ENCODE measurements around the gene CACNG6.

The CACNG6 gene

GRCh38 chr19:53969366-53969765 lies 22.1 kb upstream of the CACNG6 start:
- Histone ChIP-seq H3K36me3 (ENCODE audit: insufficient read depth, low read length) (no peaks in the 10 kb centered on the region), H3K9me3 (ENCODE audit: low read length) (no peaks in the 10 kb centered on the region), H3K9ac (ENCODE audit: low read length) (no peak overlapping the region), H3F3A (ENCODE audit: insufficient read depth, low read length) (no peaks in the 10 kb centered on the region), H4K20me1 (ENCODE audit: insufficient read depth, low read length) (no peaks in the 10 kb centered on the region), H3K27ac (ENCODE audit: low read depth, low read length, poor library complexity, severe bottlenecking) (no peak overlapping the region), H3K4me2 (ENCODE audit: low read length) (no peak overlapping the region), H3K9me2 (ENCODE audit: low read depth, low read length) (no peaks in the 10 kb centered on the region), H3K27me3 (ENCODE audit: insufficient read depth, low read length) (no peaks in the 10 kb centered on the region), H2AFZ (ENCODE audit: low read length) (no peak overlapping the region), H3K4me1 (ENCODE audit: insufficient read depth, low read length, severe bottlenecking) (no peaks in the 10 kb centered on the region), H3K79me2 (ENCODE audit: insufficient read depth, low read length) (no peaks in the 10 kb centered on the region), H3K4me3 (ENCODE audit: low read depth, low read length, poor library complexity, severe bottlenecking) (no peak overlapping the region)
- TF ChIP-seq CTCF (IDR thresholded peaks at IDR 0.05; ENCODE audit: low read length) (no peak), EZH2 (IDR thresholded peaks at IDR 0.05; ENCODE audit: borderline replicate concordance, low read length) (no peak)

- TF ChIP-seq EZH2 (IDR thresholded peaks at IDR 0.05; ENCODE audit: borderline replicate concordance, low read length) (no peak), CTCF (IDR thresholded peaks at IDR 0.05; ENCODE audit: low read length) (no peak)
- H3K4me1 ChIP-seq (ENCODE audit: insufficient read depth, low read length, severe bottlenecking) = no peaks in the 10 kb centered on the region
- no peaks in the 10 kb centered on the region for H3K9me3 ChIP-seq (ENCODE audit: low read length)
- H3K9me2 ChIP-seq (ENCODE audit: low read depth, low read length) = no peaks in the 10 kb centered on the region
- H3K9ac ChIP-seq (ENCODE audit: low read length) = no peak overlapping the region
- no peak overlapping the region for H3K4me2 ChIP-seq (ENCODE audit: low read length)
- no peak overlapping the region for H3K4me3 ChIP-seq (ENCODE audit: low read depth, low read length, poor library complexity, severe bottlenecking)
- H2AFZ ChIP-seq (ENCODE audit: low read length) = no peak overlapping the region
- no peaks in the 10 kb centered on the region for H4K20me1 ChIP-seq (ENCODE audit: insufficient read depth, low read length)
- no peak overlapping the region for H3K27ac ChIP-seq (ENCODE audit: low read depth, low read length, poor library complexity, severe bottlenecking)
- H3K36me3 ChIP-seq (ENCODE audit: insufficient read depth, low read length) = no peaks in the 10 kb centered on the region
- no peaks in the 10 kb centered on the region for H3K27me3 ChIP-seq (ENCODE audit: insufficient read depth, low read length)
- no peaks in the 10 kb centered on the region for H3F3A ChIP-seq (ENCODE audit: insufficient read depth, low read length)
- no peaks in the 10 kb centered on the region for H3K79me2 ChIP-seq (ENCODE audit: insufficient read depth, low read length)
Observed at GRCh38 chr19:53971673-53972072, 19.8 kb upstream of the CACNG6 start.

- Histone ChIP-seq H4K20me1 (ENCODE audit: insufficient read depth, low read length) (no peaks in the 10 kb centered on the region), H3K79me2 (ENCODE audit: insufficient read depth, low read length) (no peaks in the 10 kb centered on the region), H3K4me2 (ENCODE audit: low read length) (no peak overlapping the region), H3K9me2 (ENCODE audit: low read depth, low read length) (no peaks in the 10 kb centered on the region), H3K9me3 (ENCODE audit: low read length) (no peaks in the 10 kb centered on the region), H3K4me3 (ENCODE audit: low read depth, low read length, poor library complexity, severe bottlenecking) (no peak overlapping the region), H3K27ac (ENCODE audit: low read depth, low read length, poor library complexity, severe bottlenecking) (no peak overlapping the region), H3K4me1 (ENCODE audit: insufficient read depth, low read length, severe bottlenecking) (no peaks in the 10 kb centered on the region), H3F3A (ENCODE audit: insufficient read depth, low read length) (no peaks in the 10 kb centered on the region), H2AFZ (ENCODE audit: low read length) (no peak overlapping the region), H3K9ac (ENCODE audit: low read length) (no peak overlapping the region), H3K36me3 (ENCODE audit: insufficient read depth, low read length) (no peaks in the 10 kb centered on the region), H3K27me3 (ENCODE audit: insufficient read depth, low read length) (no peaks in the 10 kb centered on the region)
- TF ChIP-seq EZH2 (IDR thresholded peaks at IDR 0.05; ENCODE audit: borderline replicate concordance, low read length) (no peak), CTCF (IDR thresholded peaks at IDR 0.05; ENCODE audit: low read length) (no peak)
Observed at GRCh38 chr19:53977429-53977990, 13.9 kb upstream of the CACNG6 start.

Data from OCI-LY1 (cell line).